HG03432 (cell line): ENCODE data around the gene FARS2.

Experiments
- ATAC-seq: cut with Tn5 transposase; IDR thresholded peaks from one replicate; pipeline ENCODE4 v1.9.1; 2021; ENCODE audit warnings: mild to moderate bottlenecking, moderate library complexity; ENCODE audit not compliant: unreplicated experiment

FARS2 gene

GRCh38 chr6:5522147-5522546 is 260.8 kb downstream of the FARS2 start:
- ATAC-seq = no peak

- no peak for ATAC-seq
Observed at GRCh38 chr6:5524110-5524509, 262.8 kb downstream of the FARS2 start.

GRCh38 chr6:5525209-5525608 is 263.9 kb downstream of the FARS2 start:
- no peak for ATAC-seq

- ATAC-seq = no peak
Observed at GRCh38 chr6:5529015-5529414, 267.7 kb downstream of the FARS2 start.

- ATAC-seq = no peak
Observed at GRCh38 chr6:5529733-5530132, 268.4 kb downstream of the FARS2 start.

GRCh38 chr6:5531161-5531560 is 269.8 kb downstream of the FARS2 start:
- no peak for ATAC-seq

- ATAC-seq = no peak
Observed at GRCh38 chr6:5531853-5532375, 270.6 kb downstream of the FARS2 start.

GRCh38 chr6:5532941-5533340 is 271.6 kb downstream of the FARS2 start:
- no peak for ATAC-seq

GRCh38 chr6:5534643-5535042 is 273.3 kb downstream of the FARS2 start:
- ATAC-seq = no peak

- ATAC-seq = no peak
Observed at GRCh38 chr6:5536644-5537043, 275.3 kb downstream of the FARS2 start.

GRCh38 chr6:5537132-5537531 is 275.8 kb downstream of the FARS2 start:
- no peak for ATAC-seq

- no peak for ATAC-seq
Observed at GRCh38 chr6:5537967-5538366, 276.7 kb downstream of the FARS2 start.

- ATAC-seq = no peak
Observed at GRCh38 chr6:5540370-5540769, 279.1 kb downstream of the FARS2 start.

- no peak for ATAC-seq
Observed at GRCh38 chr6:5541025-5541424, 279.7 kb downstream of the FARS2 start.

GRCh38 chr6:5541751-5542432 is 280.6 kb downstream of the FARS2 start:
- no peak for ATAC-seq

GRCh38 chr6:5547556-5547955 is 286.2 kb downstream of the FARS2 start:
- ATAC-seq = no peak

GRCh38 chr6:5550631-5551030 is 289.3 kb downstream of the FARS2 start:
- ATAC-seq = no peak

GRCh38 chr6:5552243-5552642 is 290.9 kb downstream of the FARS2 start:
- no peak for ATAC-seq

GRCh38 chr6:5553767-5554166 is 292.5 kb downstream of the FARS2 start:
- ATAC-seq = peak; percentile 82

GRCh38 chr6:5554226-5554625 is 292.9 kb downstream of the FARS2 start:
- no peak for ATAC-seq

GRCh38 chr6:5556011-5556410 is 294.7 kb downstream of the FARS2 start:
- ATAC-seq = no peak

- ATAC-seq = no peak
Observed at GRCh38 chr6:5557506-5557905, 296.2 kb downstream of the FARS2 start.

GRCh38 chr6:5559651-5560050 is 298.3 kb downstream of the FARS2 start:
- ATAC-seq = no peak
